Measurements from ENCODE around the gene C1GALT1. TPM values are rescaled to one million over a fixed set of nuclear protein-coding genes. Genes with fewer than 3 reads are reported as not detected.
A peak's percentile ranks its signal among the peaks of the same experiment; 100 is the strongest.
"Not testable (repeated sequence)": the region's sequence is repeated elsewhere in the genome, so short reads cannot be mapped to it uniquely, and the experiment has no call there.

C1GALT1 gene
- total RNA-seq, 2 donors from 2014 or later, result 31.8 to 35.5 TPM

DNA sequence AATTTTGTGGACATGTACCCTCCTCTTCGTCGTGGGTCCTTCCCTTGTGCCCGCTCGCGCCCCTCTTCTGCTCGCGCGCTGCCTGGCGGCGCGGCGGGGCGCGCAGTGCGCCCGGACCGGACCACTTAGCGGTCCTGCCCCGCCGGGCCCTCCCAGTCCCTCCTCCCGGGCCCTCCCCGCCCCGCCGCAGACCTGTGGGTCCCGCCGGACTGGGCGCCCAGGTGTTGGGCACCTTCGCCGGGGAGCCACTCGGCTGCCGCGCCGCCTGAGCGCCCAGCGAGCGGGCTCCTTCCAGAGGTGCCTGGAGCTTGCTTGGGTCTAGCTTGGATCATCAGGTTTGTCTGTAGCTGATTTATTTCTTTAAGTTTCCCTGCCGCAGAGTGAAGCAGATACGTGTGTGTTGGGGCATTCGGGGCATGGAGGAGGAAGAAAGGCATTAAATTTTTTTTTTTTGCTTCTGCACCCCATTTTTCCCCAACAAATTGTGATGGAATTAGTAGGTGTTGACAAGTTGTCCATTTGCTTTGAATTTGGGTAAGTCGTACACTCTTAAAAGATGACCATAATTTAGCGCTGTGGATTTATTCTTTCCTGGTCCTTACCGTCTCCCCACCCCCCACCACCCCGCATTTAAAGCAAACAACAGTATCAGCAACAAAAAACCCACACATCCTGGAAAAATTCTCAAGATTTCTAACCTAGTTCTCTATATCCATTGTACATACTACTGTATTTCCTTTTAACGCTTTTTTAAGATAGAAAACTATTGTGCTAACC, 905 bp downstream of the C1GALT1 start:
- Mint-ChIP-seq H3K36me3 (peaks cover 0 to 9% of the 10 kb centered on the region in 2 donors), H3K9me3 (no peaks in the 10 kb centered on the region), H3K27ac (peak overlapping the region; percentile 94 to 96)
- DNase-seq (ENCODE audit: low spot score in 2 of 2), result peak in 1 of 2 donors; percentile 73
- ATAC-seq, result peak; percentile 18 to 30

DNA sequence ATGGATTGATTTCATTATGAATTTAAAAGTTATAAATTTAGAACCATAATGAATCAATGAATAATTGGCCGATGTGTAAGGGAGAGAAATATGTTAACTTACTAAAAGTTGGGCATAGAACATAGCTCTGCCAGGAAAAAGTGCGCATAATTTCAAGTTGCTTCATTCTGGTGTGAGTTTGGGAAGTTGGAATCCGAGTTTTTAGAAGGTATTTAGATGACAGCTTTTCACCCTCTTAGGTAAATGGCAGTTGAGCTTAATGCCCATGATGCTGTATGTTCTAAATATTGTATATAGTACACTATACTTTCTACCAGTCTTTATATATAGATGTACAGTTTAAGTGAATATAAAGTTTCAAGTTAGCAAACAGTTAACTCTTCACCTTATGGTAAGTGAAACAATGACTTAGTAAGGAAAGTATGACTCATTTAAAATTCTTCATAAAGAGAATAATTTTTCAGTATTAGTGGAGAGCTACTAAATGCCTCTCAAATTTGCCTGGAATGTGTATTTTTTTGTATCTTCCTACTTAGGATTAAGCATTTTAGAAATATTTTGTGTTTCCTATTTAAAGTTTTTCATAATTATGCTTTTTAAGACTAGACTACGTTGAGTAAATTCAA, 1.6 kb downstream of the C1GALT1 start:
- H3K27ac Mint-ChIP-seq, result peak overlapping the region; percentile 94 to 96
- no peak for DNase-seq (ENCODE audit: low spot score in 2 of 2)
- no peaks in the 10 kb centered on the region for H3K9me3 Mint-ChIP-seq
- peaks cover 0 to 9% of the 10 kb centered on the region in 2 donors for H3K36me3 Mint-ChIP-seq
- no peak for ATAC-seq

DNA sequence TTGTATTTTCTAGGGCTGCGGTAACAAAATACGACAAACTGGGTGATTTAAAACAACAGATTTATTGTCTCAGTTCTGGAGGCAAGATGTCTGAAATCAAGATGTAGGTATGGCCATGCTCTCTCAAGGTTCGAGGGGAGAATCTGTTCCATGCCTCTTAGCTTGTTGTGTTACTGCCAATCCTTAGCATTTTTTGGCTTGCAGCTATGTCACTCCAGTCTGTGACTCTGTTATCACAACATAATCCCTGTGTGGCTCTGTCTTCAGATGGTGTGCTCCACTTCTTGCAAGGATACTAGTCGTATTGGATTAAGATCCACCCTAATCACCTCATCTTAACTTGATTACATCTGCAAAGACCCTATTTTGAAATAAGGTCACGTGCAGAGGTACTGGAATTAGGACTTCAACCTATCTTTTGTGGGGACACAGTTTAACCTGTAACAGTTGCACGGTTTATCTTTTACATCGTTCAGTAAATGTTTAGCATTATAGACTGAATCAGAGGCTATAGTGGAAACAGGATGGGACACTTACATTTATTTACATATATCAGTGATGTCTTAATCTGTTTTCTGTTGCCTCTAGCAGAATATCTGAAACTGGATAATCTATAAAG, 3.1 kb downstream of the C1GALT1 start:
- H3K27ac Mint-ChIP-seq, result no peak overlapping the region

DNA sequence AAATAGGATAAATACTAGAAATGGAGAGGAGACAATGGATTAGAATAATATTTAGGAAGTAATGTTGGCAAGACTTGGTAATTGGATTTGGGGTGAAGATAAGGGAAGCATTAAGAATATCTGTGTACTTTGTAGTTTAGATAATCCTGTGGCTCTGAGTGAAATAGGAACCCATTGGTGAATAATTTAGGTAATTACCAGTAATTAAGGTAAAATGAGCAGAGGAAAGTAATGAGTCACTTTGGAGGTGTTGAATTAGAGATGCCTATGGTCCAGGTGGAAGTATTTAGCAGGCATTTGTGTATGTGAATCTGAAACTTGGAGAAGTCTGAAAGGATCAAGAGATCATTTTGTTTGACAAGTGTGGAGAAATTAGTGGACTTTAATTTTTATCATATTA, 5.7 kb downstream of the C1GALT1 start:
- peaks cover 0 to 21% of the 10 kb centered on the region in 2 donors for H3K36me3 Mint-ChIP-seq
- peak; percentile 46 to 77 for ATAC-seq
- H3K27ac Mint-ChIP-seq, result no peak overlapping the region
- H3K9me3 Mint-ChIP-seq, result peaks cover 0 to 3% of the 10 kb centered on the region in 2 donors
- no peak for DNase-seq (ENCODE audit: low spot score in 2 of 2)

More for the DNA sequence above, 3.1 kb downstream of the C1GALT1 start:
- H3K36me3 Mint-ChIP-seq, result peaks cover 0 to 9% of the 10 kb centered on the region in 2 donors
- no peak for ATAC-seq
- H3K9me3 Mint-ChIP-seq, result no peaks in the 10 kb centered on the region
- no peak for DNase-seq (ENCODE audit: low spot score in 2 of 2)

DNA sequence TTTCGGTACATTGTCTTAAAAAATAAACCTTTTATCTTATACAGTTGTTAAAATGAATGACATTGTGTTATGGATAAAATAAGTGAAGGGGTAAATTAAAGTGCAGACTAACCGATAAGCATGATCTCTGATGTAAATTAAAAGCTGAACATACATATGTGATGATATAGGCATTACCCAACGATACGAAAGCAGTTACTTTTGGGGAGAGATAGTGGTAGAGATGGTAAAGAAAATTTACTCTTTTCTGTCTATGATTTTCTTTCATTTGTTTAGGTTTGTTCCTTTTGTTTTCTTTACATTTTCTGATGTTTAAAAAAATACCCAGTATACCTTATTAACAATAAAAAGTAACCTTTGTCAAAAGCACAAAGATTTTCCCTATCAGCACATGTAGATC, 6.4 kb downstream of the C1GALT1 start:
- peaks cover 0 to 26% of the 10 kb centered on the region in 2 donors for H3K36me3 Mint-ChIP-seq
- peaks cover 0 to 3% of the 10 kb centered on the region in 2 donors for H3K9me3 Mint-ChIP-seq
- no peak overlapping the region for H3K27ac Mint-ChIP-seq
- no peak for ATAC-seq
- no peak for DNase-seq (ENCODE audit: low spot score in 2 of 2)

DNA sequence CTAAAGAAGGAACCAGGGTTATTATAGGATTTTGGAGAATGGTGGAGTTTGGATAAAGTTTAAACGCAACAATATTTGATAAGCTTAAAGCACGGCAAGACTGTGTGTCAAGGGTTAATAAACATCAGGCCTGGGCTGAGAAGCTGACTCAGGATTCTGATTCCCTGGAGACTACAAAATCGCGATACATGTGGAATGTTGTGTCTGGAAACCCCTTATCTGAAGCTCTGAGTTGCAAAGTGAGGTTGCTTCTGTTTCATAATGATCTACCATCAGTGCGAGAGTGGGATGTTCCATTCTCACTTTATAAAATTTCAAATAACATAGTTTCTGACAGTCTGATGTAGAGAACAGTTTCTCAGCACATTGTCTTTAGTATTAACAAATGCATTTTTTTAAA, 7.8 kb downstream of the C1GALT1 start:
- Mint-ChIP-seq H3K27ac (no peak overlapping the region), H3K36me3 (peaks cover 2 to 25% of the 10 kb centered on the region in 2 donors), H3K9me3 (peaks cover 0 to 3% of the 10 kb centered on the region in 2 donors)
- no peak for ATAC-seq
- DNase-seq (ENCODE audit: low spot score in 2 of 2), result no peak

DNA sequence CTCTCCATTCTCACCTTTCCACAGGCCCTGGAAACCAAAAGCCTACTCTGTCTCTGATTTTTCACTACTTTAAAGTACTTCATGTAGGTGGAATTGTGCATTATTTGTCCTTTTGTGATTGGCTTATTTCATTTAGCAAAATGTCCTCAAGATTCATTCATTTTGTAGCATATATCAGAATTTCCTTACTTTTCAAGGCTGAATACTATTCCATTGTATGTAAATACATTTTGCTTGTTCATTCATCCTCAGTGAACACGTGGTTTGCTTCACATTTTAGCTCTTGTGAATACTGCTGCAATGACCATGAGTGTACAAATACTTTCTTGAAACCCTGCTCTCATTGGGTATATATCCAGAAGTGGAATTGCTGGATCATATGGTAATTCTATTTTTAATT, 8.8 kb downstream of the C1GALT1 start:
- H3K27ac Mint-ChIP-seq, result no peak overlapping the region
- peaks cover 5 to 29% of the 10 kb centered on the region in 2 donors for H3K36me3 Mint-ChIP-seq
- DNase-seq (ENCODE audit: low spot score in 2 of 2) (no peak), ATAC-seq (no peak)
- peaks cover 0 to 3% of the 10 kb centered on the region in 2 donors for H3K9me3 Mint-ChIP-seq

DNA sequence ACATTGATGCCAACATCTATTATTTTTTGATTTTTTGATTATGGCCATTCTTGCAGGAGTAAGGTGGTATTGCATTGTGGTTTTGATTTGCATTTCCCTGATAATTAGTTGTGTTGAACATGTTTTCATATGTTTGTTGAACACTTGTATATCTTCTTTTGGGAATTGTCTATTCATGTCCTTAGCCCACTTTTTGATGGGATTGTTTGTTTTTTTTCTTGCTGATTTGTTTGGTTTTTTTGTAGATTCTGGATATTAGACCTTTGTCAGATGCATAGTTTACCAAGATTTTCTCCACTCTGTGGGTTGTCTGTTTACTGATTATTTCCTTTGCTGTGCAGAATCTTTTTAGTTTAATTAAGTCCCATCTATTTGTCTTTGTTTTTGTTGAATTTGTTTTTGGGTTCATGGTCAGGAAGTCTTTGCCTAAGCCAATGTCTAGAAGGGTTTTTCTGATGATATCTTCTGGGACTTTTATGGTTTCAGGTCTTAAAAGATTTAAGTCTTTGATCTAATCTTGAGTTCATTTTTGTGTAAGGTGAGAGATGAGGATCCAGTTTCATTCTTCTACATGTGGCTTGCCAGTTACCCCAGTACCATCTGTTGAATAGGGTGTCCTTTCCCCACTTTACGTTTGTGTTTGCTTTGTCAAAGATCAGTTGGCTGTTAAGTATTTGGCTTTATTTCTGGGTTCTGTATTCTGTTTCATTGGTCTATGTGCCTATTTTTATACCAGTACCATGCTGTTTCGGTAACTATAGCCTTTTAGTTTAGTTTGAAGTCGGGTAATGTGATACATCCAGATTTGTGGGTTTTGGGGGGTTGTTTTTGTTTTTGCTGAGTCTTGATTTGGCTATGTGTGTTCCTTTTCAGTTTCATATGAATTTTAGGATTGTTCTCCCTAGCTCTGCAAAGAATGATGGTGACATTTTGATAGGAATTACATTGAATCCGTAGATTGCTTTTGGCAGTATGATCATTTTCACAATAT, 10.7 kb downstream of the C1GALT1 start:
- H3K36me3 Mint-ChIP-seq, result peaks cover 5 to 43% of the 10 kb centered on the region in 2 donors
- ATAC-seq, result peak; percentile 59 to 75

DNA sequence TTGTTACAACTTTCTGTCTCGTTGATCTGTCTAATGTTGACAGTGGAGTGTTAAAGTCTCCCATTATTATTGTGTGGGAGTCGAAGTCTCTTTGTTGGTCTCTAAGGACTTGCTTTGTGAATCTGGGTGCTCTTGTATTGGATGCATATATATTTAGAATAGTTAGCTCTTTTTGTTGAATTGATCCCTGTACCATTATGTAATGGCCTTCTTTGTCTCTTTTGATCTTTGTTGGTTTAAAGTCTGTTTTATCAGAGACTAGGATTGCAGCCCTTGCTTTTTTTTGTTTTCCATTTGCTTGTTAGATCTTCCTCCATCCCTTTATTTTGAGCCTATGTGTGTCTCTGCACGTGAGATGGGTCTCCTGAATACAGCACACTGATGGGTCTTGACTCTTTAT, 17.2 kb downstream of the C1GALT1 start:
- not testable (repeated sequence) for ATAC-seq; H3K27ac Mint-ChIP-seq; H3K9me3 Mint-ChIP-seq; DNase-seq (ENCODE audit: low spot score in 2 of 2)
- H3K36me3 Mint-ChIP-seq, result peaks cover 15 to 37% of the 10 kb centered on the region in 2 donors

More for the DNA sequence above, 10.7 kb downstream of the C1GALT1 start:
- not testable (repeated sequence) for H3K9me3 Mint-ChIP-seq; DNase-seq (ENCODE audit: low spot score in 2 of 2)
- peak overlapping the region; percentile 8 to 17 for H3K27ac Mint-ChIP-seq

DNA sequence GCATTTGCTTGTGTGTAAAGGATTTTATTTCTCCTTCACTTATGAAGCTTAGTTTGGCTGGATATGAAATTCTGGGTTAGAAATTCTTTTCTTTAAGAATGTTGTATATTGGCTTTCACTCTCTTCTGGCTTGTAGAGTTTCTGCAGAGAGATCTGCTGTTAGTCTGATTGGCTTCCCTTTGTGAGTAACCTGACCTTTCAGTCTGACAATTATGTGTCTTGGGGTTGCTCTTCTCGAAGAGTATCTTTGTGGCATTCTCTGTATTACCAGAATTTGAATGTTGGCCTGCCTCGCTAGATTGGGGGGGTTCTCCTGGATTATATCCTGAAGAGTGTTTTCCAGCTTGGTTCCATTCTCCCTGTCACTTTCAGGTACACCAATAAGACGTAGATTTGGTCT, 17.9 kb downstream of the C1GALT1 start:
- H3K36me3 Mint-ChIP-seq, result peaks cover 12 to 31% of the 10 kb centered on the region in 2 donors
- ATAC-seq, result peak; percentile 55 to 57
- DNase-seq (ENCODE audit: low spot score in 2 of 2); H3K9me3 Mint-ChIP-seq: not testable (repeated sequence)
- peak overlapping the region in 1 of 2 donors; percentile 40 for H3K27ac Mint-ChIP-seq

DNA sequence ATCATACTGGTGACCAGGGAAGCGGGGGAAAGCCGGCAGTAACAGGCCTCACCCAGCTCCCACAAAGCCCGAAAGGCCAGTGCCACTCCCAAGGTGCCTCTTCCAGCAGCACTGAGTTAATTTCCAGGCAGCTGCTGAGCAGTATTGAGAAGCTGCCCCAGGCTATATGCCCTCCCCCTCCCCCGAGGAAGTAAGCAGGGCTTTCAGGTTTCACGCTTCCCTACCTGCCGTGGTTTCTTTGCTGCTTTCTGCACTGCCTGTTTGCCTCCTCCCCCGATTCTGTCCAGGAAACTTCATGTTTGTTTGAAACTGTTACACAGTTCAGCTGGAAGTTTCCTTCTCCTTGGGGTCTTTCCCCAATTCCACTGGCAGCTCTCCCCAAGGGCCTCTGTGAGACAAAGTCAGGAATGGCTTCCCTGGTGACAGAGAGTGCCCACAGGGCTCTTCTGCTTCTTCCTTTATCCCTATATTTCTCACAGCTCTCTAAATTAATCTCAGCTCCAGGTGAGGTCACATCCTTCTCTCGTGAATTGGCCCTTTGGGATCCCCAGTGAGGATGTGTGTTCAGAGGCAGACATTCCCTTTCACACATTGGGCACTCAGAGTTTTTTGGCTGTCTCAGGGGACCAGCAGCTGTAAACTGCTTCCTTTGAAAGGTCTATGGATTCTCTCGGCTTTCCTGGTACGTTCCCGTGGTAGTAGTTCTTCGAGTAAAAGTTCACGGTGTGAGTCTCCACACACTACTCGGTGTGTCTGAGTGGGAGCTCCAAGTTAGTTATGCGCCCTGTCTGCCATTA, 19.4 kb downstream of the C1GALT1 start:
- ATAC-seq, result peak; percentile 85
- H3K9me3 Mint-ChIP-seq, result peaks cover 3 to 6% of the 10 kb centered on the region in 2 donors

DNA sequence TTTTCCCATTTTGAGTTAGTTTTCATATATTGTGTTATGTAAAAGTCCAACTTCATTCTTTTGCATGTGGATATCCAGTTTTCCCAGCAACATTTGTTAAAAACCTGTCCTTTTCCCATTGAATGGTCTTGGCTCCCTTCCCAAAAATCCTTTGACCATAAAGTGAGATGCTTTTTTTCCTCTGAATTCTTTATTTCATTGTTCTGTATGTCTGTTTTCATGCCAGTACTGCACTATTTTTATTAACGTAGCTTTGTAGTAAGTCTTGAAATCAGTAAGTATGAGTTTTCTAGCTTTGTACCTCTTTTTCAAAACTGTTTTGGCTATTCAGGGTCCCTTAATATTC, 20.0 kb downstream of the C1GALT1 start:
- DNase-seq (ENCODE audit: low spot score in 2 of 2) (no peak), ATAC-seq (no peak)
- H3K36me3 Mint-ChIP-seq, result peaks cover 14 to 25% of the 10 kb centered on the region in 2 donors
- H3K27ac Mint-ChIP-seq, result peak overlapping the region in 1 of 2 donors; percentile 80
- H3K9me3 Mint-ChIP-seq, result peaks cover 3 to 10% of the 10 kb centered on the region in 2 donors

More for the DNA sequence above, 19.4 kb downstream of the C1GALT1 start:
- peaks cover 11 to 23% of the 10 kb centered on the region in 2 donors for H3K36me3 Mint-ChIP-seq
- peak overlapping the region; percentile 40 to 80 for H3K27ac Mint-ChIP-seq
- peak in 1 of 2 donors; percentile 27 for DNase-seq (ENCODE audit: low spot score in 2 of 2)

DNA sequence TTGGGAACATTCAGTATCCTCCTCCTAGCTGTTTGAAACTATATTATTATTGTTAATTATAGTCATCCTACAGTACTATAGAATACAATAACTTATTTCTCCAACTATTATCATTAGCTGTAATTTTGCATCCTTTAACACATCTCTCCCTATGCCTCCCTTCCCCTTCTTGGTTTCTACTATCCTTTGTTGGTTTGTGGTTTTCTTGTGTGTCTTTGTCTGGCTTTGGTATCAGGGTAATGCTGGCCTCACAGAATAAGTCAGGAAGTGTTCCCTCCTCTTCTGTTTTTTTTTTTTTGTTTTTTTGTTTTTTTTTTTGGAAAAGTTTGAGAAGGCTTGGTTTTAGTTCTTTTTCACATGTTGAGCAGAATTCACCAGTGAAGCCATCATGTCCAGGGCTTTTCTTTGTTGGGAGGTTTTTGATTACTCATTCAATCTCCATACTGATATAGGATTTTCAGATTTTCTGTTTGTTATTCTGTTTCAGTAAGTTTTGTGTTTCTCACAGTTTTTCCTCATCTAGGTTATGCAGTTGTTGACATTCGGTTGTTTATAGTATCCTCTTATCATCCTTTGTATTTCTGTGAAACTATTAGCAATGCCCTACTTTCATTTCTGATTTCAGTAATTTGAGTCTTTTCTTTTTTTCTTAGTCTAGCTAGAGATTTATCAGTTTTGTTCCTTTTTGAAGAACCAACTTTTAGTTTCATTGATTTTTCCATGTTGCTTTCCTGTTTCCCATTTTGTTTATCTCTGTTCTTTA, 21.6 kb downstream of the C1GALT1 start:
- no peak for DNase-seq (ENCODE audit: low spot score in 2 of 2)
- peak in 1 of 2 donors; percentile 63 for ATAC-seq
- Mint-ChIP-seq H3K36me3 (peaks cover 13 to 15% of the 10 kb centered on the region in 2 donors), H3K9me3 (peaks cover 2 to 6% of the 10 kb centered on the region in 2 donors), H3K27ac (no peak overlapping the region)

DNA sequence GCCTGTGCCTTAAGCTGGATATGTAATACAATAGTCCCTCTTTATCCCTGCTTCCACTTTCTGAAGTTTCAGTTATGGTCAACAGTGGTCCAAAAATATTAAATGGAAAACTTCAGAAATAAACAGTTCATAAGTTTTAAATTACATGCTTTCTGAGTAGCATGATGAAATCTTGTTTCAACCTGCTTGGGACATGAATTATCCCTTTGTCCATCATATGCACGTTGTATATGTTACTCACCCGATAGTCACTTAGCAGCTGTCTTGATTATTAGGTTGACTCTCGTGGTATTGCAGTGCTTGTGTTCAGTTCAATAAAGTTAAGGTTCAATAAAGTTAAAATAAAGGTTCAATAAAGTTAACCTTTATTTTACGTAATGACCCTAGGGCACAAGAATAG, 25.5 kb downstream of the C1GALT1 start:
- H3K9me3 Mint-ChIP-seq, result peaks cover 0 to 12% of the 10 kb centered on the region in 2 donors
- ATAC-seq, result no peak
- no peak overlapping the region for H3K27ac Mint-ChIP-seq
- H3K36me3 Mint-ChIP-seq, result peaks cover 20 to 32% of the 10 kb centered on the region in 2 donors
- DNase-seq (ENCODE audit: low spot score in 2 of 2), result no peak

DNA sequence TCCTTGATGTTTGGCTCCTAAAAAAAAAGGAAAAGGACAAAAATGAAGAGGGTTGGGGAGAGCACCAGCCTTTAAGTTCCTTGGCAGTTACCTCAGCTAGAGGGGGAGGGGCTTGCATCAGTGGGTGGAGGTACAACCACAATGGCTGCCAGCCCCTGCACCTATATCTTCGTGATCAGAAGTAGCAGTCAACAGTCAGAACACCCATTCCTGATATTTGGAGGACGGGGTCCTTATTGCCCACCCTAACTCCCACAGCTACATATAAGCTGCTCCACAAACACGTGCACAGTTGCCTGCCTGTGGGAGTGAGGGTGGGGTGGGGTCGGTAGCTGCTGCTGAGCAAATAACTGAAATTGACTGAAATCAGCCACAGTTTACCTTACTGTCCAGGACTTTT, 26.2 kb downstream of the C1GALT1 start:
- Mint-ChIP-seq H3K27ac (no peak overlapping the region), H3K36me3 (peaks cover 20 to 32% of the 10 kb centered on the region in 2 donors), H3K9me3 (peaks cover 0 to 12% of the 10 kb centered on the region in 2 donors)
- no peak for DNase-seq (ENCODE audit: low spot score in 2 of 2)
- no peak for ATAC-seq
